Measurements from ENCODE around the gene EPM2A. TPM values are rescaled to one million over a fixed set of nuclear protein-coding genes. Genes with fewer than 3 reads are reported as not detected.

The EPM2A gene
- total and polyA plus RNA-seq, 2 experiments from 2014 or later, result 6.9 to 9.3 TPM

DNA sequence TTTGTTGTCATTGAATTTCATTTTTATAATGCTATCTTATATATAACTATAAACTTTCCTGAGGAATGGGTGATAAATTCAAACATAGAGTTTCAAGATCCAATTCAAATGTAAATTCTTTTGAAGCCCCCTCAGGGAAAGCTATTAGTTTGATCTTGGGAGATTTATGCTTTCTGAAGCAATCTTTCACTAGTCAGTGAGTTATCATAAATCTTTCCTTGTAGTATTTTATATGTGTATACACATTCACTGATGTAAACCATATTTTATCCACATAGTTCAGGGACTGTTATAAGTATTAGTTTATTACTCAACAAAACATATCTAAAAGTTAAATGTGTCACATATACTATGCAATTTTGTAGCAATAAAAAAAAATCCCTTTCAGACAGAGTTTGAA, 2.9 kb upstream of the EPM2A start:
- H3K9me2 ChIP-seq (replicated peaks; ENCODE audit: insufficient read depth), result no peaks in the 10 kb centered on the region
- no peak overlapping the region for H3K4me3 ChIP-seq
- DNase-seq (ENCODE audit: low spot score), result no peak
- no peak overlapping the region for H2AFZ ChIP-seq
- H3K27ac ChIP-seq, result no peak overlapping the region
- no peak overlapping the region for H3K4me2 ChIP-seq
- H3K4me1 ChIP-seq (ENCODE audit: insufficient read depth), result peaks cover 7% of the 10 kb centered on the region
- H3K36me3 ChIP-seq (replicated peaks; ENCODE audit: insufficient read depth, low read depth), result no peaks in the 10 kb centered on the region
- no peak for TF ChIP-seq EZH2phosphoT487 (IDR thresholded peaks at IDR 0.05; ENCODE audit: low read depth, severe bottlenecking, unreplicated experiment)
- no peaks in the 10 kb centered on the region for H3K27me3 ChIP-seq
- no peaks in the 10 kb centered on the region for H3K9me3 ChIP-seq (ENCODE audit: low read depth)
- H3K79me2 ChIP-seq, result no peaks in the 10 kb centered on the region
- no peaks in the 10 kb centered on the region for H4K20me1 ChIP-seq (ENCODE audit: insufficient read depth, poor library complexity, severe bottlenecking)

DNA sequence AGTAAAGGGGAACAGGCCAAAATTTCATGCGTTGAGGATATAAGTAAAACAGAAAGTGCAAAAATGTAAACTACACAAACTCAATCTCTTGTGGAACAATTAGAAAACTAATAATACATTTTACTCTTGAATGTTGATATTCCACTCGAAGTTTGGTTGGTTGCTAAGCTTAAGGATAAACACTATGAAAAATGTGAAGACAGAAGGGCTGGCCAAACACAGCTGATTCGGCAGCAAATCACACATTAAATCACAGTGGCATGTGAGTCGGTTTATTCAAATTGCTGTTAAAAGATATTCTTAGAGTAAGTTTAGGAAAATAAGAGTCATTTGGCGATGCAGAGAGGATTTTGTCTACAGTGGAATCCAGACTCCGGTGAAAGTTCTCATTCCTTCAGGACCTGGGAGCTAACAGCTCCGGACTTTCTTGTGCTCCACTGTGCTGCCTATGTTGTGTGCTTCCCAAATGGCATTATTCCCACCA, 1.4 kb upstream of the EPM2A start:
- Histone ChIP-seq H3K36me3 (replicated peaks; ENCODE audit: insufficient read depth, low read depth) (no peaks in the 10 kb centered on the region), H3K4me3 (peak overlapping the region; percentile 76), H3K27ac (peak overlapping the region; percentile 99), H3K4me2 (peak overlapping the region; percentile 89), H3K27me3 (no peaks in the 10 kb centered on the region), H3K9me3 (ENCODE audit: low read depth) (no peaks in the 10 kb centered on the region), H2AFZ (peak overlapping the region; percentile 88), H3K4me1 (ENCODE audit: insufficient read depth) (peaks cover 7% of the 10 kb centered on the region), H3K79me2 (no peaks in the 10 kb centered on the region), H3K9me2 (replicated peaks; ENCODE audit: insufficient read depth) (no peaks in the 10 kb centered on the region), H4K20me1 (ENCODE audit: insufficient read depth, poor library complexity, severe bottlenecking) (no peaks in the 10 kb centered on the region)
- TF ChIP-seq EZH2phosphoT487 (IDR thresholded peaks at IDR 0.05; ENCODE audit: low read depth, severe bottlenecking, unreplicated experiment) (no peak), EZH2 (IDR thresholded peaks at IDR 0.05; ENCODE audit: borderline replicate concordance) (no peak)
- TF ChIP-seq, protein P1, sequence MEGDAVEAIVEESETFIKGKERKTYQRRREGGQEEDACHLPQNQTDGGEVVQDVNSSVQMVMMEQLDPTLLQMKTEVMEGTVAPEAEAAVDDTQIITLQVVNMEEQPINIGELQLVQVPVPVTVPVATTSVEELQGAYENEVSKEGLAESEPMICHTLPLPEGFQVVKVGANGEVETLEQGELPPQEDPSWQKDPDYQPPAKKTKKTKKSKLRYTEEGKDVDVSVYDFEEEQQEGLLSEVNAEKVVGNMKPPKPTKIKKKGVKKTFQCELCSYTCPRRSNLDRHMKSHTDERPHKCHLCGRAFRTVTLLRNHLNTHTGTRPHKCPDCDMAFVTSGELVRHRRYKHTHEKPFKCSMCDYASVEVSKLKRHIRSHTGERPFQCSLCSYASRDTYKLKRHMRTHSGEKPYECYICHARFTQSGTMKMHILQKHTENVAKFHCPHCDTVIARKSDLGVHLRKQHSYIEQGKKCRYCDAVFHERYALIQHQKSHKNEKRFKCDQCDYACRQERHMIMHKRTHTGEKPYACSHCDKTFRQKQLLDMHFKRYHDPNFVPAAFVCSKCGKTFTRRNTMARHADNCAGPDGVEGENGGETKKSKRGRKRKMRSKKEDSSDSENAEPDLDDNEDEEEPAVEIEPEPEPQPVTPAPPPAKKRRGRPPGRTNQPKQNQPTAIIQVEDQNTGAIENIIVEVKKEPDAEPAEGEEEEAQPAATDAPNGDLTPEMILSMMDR (IDR thresholded peaks at IDR 0.05; ENCODE audit: poor library complexity), result no peak
- DNase-seq (ENCODE audit: low spot score), result peak; percentile 32
- WGBS (ENCODE audit: low lambda C conversion rate, missing lambda C conversion rate), result 58% methylated on average over 7 of the region's 7 CpGs

DNA sequence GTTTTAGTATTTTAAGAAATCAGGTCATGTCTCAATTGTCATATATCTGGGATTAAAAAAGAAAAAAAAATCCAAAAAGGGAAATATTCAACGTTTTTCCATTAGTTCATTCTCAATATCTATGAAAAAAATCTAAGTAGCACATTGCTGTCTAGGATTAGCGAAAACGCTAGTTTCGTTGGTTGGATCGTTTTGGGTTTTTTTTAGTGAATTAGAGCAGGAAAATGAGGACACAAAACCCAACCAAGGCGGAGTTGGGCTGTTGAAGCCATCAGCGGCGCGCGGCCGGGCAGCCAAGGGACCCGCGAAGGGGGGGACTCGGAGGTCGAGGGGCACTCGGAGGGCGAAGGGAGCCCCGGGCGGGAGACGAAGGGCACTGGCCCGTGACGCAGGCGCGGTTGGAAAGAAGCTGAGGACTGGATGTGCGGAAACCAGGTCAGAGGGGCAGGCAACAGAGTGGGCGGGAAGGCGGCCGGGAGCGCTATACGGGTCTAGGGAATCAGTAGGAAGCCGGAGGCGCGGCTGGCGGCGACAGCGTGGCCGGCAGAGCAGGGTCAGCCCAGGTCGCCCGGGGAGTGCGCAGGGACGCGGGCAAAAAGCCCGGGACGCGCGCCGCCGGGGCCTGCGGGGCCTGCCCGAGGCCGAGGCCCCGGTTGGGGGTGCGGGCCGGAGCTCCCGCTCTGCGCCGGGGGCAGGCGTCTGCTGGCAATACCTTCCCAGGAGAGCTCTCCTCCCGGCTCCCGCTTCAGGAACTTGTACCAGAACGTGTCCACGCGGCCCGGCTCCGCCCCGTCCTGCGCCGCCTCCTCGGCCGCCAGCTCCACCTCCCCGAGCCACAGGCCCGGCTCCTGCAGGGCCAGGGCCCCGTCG, 599 bp downstream of the EPM2A start:
- peak overlapping the region; percentile 88 for H2AFZ ChIP-seq
- H3K27ac ChIP-seq, result peak overlapping the region; percentile 99
- H3K9me2 ChIP-seq (replicated peaks; ENCODE audit: insufficient read depth), result no peaks in the 10 kb centered on the region
- H3K27me3 ChIP-seq, result no peaks in the 10 kb centered on the region
- H3K4me3 ChIP-seq, result peak overlapping the region; percentile 76
- no peaks in the 10 kb centered on the region for H4K20me1 ChIP-seq (ENCODE audit: insufficient read depth, poor library complexity, severe bottlenecking)
- peaks cover 7% of the 10 kb centered on the region for H3K4me1 ChIP-seq (ENCODE audit: insufficient read depth)
- H3K4me2 ChIP-seq, result peak overlapping the region; percentile 89
- H3K9me3 ChIP-seq (ENCODE audit: low read depth), result no peaks in the 10 kb centered on the region
- TF ChIP-seq, protein P1 (IDR thresholded peaks at IDR 0.05; ENCODE audit: poor library complexity), result no peak
- TF ChIP-seq EZH2 (IDR thresholded peaks at IDR 0.05; ENCODE audit: borderline replicate concordance) (no peak), EZH2phosphoT487 (IDR thresholded peaks at IDR 0.05; ENCODE audit: low read depth, severe bottlenecking, unreplicated experiment) (no peak)
- H3K79me2 ChIP-seq, result peaks cover 10% of the 10 kb centered on the region
- H3K36me3 ChIP-seq (replicated peaks; ENCODE audit: insufficient read depth, low read depth), result no peaks in the 10 kb centered on the region
- peak; percentile 94 for DNase-seq (ENCODE audit: low spot score)
- under 1% methylated on average over 31 of the region's 74 CpGs for WGBS (ENCODE audit: low lambda C conversion rate, missing lambda C conversion rate)

DNA sequence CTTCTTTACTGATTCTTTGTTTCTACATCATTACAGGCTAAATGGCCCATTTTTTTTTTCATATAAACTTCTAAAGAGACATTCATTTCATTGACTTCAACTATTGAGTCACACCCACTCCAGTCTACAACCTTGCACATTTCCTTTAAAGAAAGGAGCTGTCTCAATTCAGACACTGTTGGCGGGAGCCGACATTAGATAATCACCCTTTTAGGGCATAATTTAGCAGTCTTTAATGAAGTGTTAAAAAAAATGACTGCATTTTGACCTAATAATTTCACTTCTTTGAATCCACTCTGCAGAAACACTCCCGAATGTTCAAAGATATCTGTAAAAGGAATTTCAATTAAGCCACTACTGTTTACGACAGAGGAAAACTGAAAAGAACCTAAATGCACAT, 1.5 kb downstream of the EPM2A start:
- no peaks in the 10 kb centered on the region for H3K27me3 ChIP-seq
- DNase-seq (ENCODE audit: low spot score), result no peak
- no peaks in the 10 kb centered on the region for H3K9me3 ChIP-seq (ENCODE audit: low read depth)
- H2AFZ ChIP-seq, result peak overlapping the region; percentile 38
- TF ChIP-seq, protein P1 (IDR thresholded peaks at IDR 0.05; ENCODE audit: poor library complexity), result no peak
- TF ChIP-seq EZH2 (IDR thresholded peaks at IDR 0.05; ENCODE audit: borderline replicate concordance) (no peak), EZH2phosphoT487 (IDR thresholded peaks at IDR 0.05; ENCODE audit: low read depth, severe bottlenecking, unreplicated experiment) (no peak)
- H3K79me2 ChIP-seq, result peaks cover 10% of the 10 kb centered on the region
- peaks cover 7% of the 10 kb centered on the region for H3K4me1 ChIP-seq (ENCODE audit: insufficient read depth)
- no peaks in the 10 kb centered on the region for H3K36me3 ChIP-seq (replicated peaks; ENCODE audit: insufficient read depth, low read depth)
- no peaks in the 10 kb centered on the region for H3K9me2 ChIP-seq (replicated peaks; ENCODE audit: insufficient read depth)
- H3K27ac ChIP-seq, result peak overlapping the region; percentile 99
- peak overlapping the region; percentile 89 for H3K4me2 ChIP-seq
- WGBS (ENCODE audit: low lambda C conversion rate, missing lambda C conversion rate), result 41% methylated on average over 4 of the region's 4 CpGs
- H3K4me3 ChIP-seq, result peak overlapping the region; percentile 76
- no peaks in the 10 kb centered on the region for H4K20me1 ChIP-seq (ENCODE audit: insufficient read depth, poor library complexity, severe bottlenecking)
